Measurements from ENCODE around the gene PLOD1.
A peak's percentile ranks its signal among the peaks of the same experiment; 100 is the strongest.

PLOD1 gene

GRCh38 chr1:11929849-11930248 is 4.7 kb upstream of the PLOD1 start (continued):
- TF ChIP-seq ZNF518A (tag by site-specific recombination; conservative IDR thresholded peaks at IDR 0.05; ENCODE audit: low read depth) (no peak), ZNF610 (tag by site-specific recombination; IDR thresholded peaks at IDR 0.05; ENCODE audit: borderline replicate concordance) (no peak), ZNF121 (tag by site-specific recombination; IDR thresholded peaks at IDR 0.05) (no peak)

- ChIA-PET POLR2A (interaction anchor here (1.0 to 2.9 kb wide), 2 partner anchors 10 to 22 kb away, joined by 3 to 23 read pairs; no protein-coding TSS in a partner anchor), CTCF (interaction anchor here (0.6 kb wide), 1 partner anchor 100 kb away, joined by 3 read pairs; no protein-coding TSS in a partner anchor)
- TF ChIP-seq ZNF645 (tag by site-specific recombination; IDR thresholded peaks at IDR 0.05) (no peak), ZNF518A (tag by site-specific recombination; conservative IDR thresholded peaks at IDR 0.05; ENCODE audit: low read depth) (no peak), ZNF488 (tag by site-specific recombination; IDR thresholded peaks at IDR 0.05) (no peak), ZNF510 (tag by site-specific recombination; IDR thresholded peaks at IDR 0.05; ENCODE audit: insufficient replicate concordance) (no peak), ZBTB17 (tag by site-specific recombination; IDR thresholded peaks at IDR 0.05) (0 out of 2 replicates have a peak, but pooled peaks have one; percentile 5), ZBTB20 (tag by site-specific recombination; IDR thresholded peaks at IDR 0.05) (peak; percentile 55; the same call in 1 of the 2 replicates), ZNF600 (tag by site-specific recombination; IDR thresholded peaks at IDR 0.05) (peak; percentile 73), ZNF362 (tag by site-specific recombination; IDR thresholded peaks at IDR 0.05) (peak; percentile 52; the same call in 1 of the 2 replicates), ZNF830 (tag by site-specific recombination; IDR thresholded peaks at IDR 0.05; ENCODE audit: low read depth) (no peak), ZNF626 (tag by site-specific recombination; IDR thresholded peaks at IDR 0.05) (no peak), ZNF398 (tag by site-specific recombination; IDR thresholded peaks at IDR 0.05) (no peak), SETDB1 (IDR thresholded peaks at IDR 0.05; ENCODE audit: insufficient read length, low read length) (no peak)
- Histone ChIP-seq H3K36me3 (ENCODE audit: control insufficient read depth in 2 of 2, insufficient read depth in 1 of 2, low read length in 2 of 2) (no peaks in the 10 kb centered on the region), H3K4me3 (ENCODE audit: low read depth, low read length) (no peak overlapping the region), H3K27ac (ENCODE audit: extremely low read depth, low read depth, low read length) (no peak overlapping the region), H3K4me1 (ENCODE audit: control insufficient read depth, insufficient read depth, low read length) (peaks cover 6% of the 10 kb centered on the region), H3K9me3 (ENCODE audit: control insufficient read depth, insufficient read depth, low read depth, low read length) (no peaks in the 10 kb centered on the region)
These were observed 3.7 kb upstream of the PLOD1 start for GRCh38 chr1:11930571-11931445.
